Measurements from ENCODE around the gene TMEM40.

The TMEM40 gene

GRCh38 chr3:12775226-12775625, 16.2 kb upstream of the TMEM40 start:
- DNase-seq: no peak

DNA sequence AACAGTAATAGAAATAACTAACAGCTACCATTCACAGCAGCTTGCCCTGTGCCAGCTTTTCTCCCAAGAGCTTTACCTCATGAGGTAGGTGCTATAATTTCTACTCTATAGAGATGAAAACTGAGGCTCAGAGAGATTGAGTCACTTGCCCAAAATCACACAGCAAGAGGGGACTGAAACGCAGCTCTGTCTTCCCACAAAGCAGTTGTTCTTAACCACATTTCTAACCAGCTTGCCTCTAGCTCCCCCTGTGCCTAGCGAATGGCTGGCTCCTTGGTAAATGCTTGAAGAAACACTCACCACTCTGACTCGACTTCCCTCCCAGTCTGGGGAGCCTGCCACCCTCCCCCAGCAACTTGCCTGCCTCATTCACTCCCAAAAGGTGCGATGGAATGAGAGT, 15.6 kb upstream of the TMEM40 start:
- DNase-seq: no peak

DNA sequence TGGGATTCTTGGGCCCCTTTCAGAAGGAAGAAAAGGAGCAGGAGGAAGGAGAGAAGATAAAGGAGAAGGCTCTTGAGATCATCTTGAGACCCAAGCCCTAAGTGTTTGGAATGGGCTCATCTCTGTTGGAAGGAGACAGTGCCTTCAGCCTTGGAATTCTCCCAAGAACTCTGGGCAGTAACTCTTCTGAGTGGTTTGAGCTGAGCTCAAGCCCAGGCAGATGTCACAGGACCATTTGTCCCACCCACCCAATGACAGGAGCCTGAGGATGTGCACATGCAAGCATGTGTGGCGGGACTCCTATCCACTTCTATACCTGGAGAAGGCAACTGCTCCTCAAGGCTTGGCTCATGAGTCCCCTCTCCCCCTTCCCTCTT, 14.6 kb upstream of the TMEM40 start:
- DNase-seq: no peak

- DNase-seq: no peak
Observed at GRCh38 chr3:12773030-12773709, 14.1 kb upstream of the TMEM40 start.

GRCh38 chr3:12772462-12772861, 13.4 kb upstream of the TMEM40 start:
- DNase-seq: no peak

- no peak for DNase-seq
Observed at GRCh38 chr3:12771236-12771635, 12.2 kb upstream of the TMEM40 start.

DNA sequence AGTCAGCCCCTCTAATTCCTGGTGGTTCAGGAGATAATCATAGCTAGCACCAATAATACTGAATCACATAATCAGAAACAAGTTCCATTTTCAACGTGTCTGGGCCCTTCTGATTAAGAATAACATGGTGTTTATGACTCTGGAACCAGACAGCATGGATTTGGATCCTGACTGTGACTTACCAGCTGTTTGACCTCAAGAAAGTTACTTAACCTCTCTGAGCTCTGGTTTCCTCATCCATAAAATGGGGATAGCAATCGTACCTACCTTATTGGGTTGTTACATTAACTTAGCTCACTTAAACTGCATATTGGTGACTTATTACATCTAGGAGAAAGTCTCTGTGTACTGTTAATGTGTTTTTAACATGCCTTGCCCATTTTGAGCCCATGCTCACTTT, 10.7 kb upstream of the TMEM40 start:
- no peak for DNase-seq

GRCh38 chr3:12768579-12769527, 9.8 kb upstream of the TMEM40 start:
- DNase-seq: no peak

DNA sequence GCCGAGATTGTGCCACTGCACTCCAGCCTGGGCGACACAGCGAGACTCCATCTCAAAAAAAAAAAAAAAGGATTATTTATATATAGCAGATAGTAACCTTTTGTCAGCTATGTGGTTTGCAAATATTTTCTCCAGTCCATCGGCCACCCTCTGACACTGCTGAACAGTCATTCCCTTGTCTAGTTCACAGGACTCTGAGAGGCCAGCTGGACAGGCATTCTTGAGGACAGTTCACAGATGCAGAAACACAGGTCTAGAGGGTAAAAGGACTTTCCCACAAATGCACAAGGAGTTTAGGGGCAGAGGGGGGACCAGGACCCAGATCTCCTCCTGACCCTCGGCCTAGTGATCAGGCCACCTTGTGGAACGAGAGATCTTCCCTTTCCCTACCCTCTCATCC, 7.5 kb upstream of the TMEM40 start:
- no peak for DNase-seq

- no peak for DNase-seq
Observed at GRCh38 chr3:12764171-12764776, 5.2 kb upstream of the TMEM40 start.

- no peak for DNase-seq
Observed at GRCh38 chr3:12759693-12760565, 870 bp upstream of the TMEM40 start.

DNA sequence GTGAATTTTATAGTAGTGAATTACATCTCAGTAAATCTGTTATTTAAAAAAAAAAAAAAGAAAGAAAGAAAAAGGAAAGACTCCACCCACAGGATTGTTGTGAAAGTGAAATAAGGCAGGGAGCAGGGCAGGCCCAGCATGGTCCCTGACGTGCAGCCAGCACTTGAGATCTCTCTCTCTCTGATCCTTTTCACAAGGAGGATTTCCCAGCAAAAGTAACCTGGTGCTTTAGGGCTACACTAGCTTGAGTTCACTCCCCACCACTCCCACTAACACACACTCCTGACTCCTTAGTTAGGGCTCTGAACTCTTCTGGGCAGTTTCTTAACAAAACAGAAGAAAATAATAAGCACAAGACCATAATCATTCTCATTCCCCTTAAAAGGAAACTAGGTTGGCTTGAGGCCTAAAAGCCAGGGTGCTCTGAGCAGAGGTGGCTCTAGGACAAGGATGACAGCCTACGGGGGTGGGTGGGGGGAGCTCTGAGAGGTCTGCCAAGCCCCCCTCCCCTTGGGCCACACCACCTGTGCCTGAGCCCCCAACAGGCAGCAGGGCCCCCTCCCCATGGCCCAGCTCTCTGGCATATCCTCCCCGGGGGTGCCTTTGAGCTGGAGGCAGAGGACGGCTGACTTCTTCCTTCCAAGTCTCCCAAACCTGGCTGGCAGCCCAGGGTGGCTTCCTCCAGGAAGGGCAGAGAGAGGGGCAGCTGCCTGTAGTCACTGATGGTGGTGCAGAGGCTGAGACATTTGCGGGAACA, 856 bp downstream of the TMEM40 start:
- no peak for DNase-seq

DNA sequence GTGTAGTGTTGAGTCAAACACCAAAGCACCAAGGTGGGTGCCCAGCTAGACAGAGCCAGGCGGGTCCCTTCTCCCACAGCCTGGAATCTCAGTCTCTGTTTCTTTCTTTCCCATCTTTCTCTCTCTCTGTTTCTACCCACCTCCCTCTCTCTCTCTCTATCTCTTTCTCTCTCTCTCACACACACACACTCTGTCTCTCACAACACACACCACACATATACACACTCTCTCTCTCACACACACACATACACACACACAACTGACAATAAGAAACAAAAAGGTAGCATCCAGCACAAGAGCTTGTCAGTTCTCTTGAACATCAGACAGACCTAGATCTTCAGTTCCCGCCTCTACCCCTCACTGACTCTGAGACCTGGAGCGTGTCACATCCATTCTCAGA, 2.4 kb downstream of the TMEM40 start:
- DNase-seq: no peak

GRCh38 chr3:12756175-12756574, 2.9 kb downstream of the TMEM40 start:
- no peak for DNase-seq

GRCh38 chr3:12755754-12756153, 3.3 kb downstream of the TMEM40 start:
- DNase-seq: no peak

GRCh38 chr3:12754313-12754712, 4.7 kb downstream of the TMEM40 start:
- DNase-seq: no peak

GRCh38 chr3:12753275-12754028, 5.6 kb downstream of the TMEM40 start:
- DNase-seq: no peak

GRCh38 chr3:12752809-12753208, 6.2 kb downstream of the TMEM40 start:
- DNase-seq: no peak

- DNase-seq: no peak
Observed at GRCh38 chr3:12752102-12752501, 7.0 kb downstream of the TMEM40 start.

- no peak for DNase-seq
Observed at GRCh38 chr3:12751571-12751970, 7.5 kb downstream of the TMEM40 start.

DNA sequence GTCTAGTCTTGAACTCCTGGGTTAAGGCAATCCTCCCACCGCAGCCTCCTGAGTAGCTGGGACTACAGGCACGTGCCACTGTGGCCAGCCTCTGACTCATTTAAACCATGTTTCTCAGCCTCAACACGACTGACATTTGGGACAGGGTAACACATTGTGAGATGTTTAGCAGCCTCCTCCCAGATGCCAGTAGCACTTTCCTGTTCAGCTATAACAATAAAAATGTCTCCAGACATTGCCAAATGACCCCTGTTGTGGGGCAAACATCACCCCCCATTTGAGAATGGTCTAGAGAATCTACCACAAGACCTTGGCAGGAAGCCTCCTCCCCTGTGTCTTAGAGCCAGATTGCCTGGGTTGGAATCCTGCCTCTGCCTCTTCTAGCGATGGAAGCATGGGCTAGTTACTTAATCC, 8.4 kb downstream of the TMEM40 start:
- no peak for DNase-seq

Data from retina (tissue), 1 donor.